ENCODE measurements around the gene CAPN9.

The CAPN9 gene

GRCh38 chr1:230772457-230773395, 25.5 kb downstream of the CAPN9 start:
- DNase-seq (ENCODE audit: low spot score): peak; percentile 55

GRCh38 chr1:230773396-230774033, 26.3 kb downstream of the CAPN9 start:
- DNase-seq (ENCODE audit: low spot score): no peak

- DNase-seq (ENCODE audit: low spot score): no peak
These were observed 31.9 kb downstream of the CAPN9 start for GRCh38 chr1:230778916-230779590.

GRCh38 chr1:230781131-230781530, 33.9 kb downstream of the CAPN9 start:
- DNase-seq (ENCODE audit: low spot score): no peak

GRCh38 chr1:230781594-230781993, 34.4 kb downstream of the CAPN9 start:
- no peak for DNase-seq (ENCODE audit: low spot score)

- no peak for DNase-seq (ENCODE audit: low spot score)
These were observed 37.0 kb downstream of the CAPN9 start for GRCh38 chr1:230784163-230784562.

GRCh38 chr1:230785636-230786384, 38.6 kb downstream of the CAPN9 start:
- DNase-seq (ENCODE audit: low spot score): no peak

- DNase-seq (ENCODE audit: low spot score): no peak
These were observed 39.2 kb downstream of the CAPN9 start for GRCh38 chr1:230786385-230786753.

- no peak for DNase-seq (ENCODE audit: low spot score)
These were observed 40.3 kb downstream of the CAPN9 start for GRCh38 chr1:230787471-230787870.

- DNase-seq (ENCODE audit: low spot score): no peak
These were observed 41.5 kb downstream of the CAPN9 start for GRCh38 chr1:230788561-230789275.

- no peak for DNase-seq (ENCODE audit: low spot score)
These were observed 42.8 kb downstream of the CAPN9 start for GRCh38 chr1:230790026-230790425.

- no peak for DNase-seq (ENCODE audit: low spot score)
These were observed 44.9 kb downstream of the CAPN9 start for GRCh38 chr1:230791986-230792564.

- DNase-seq (ENCODE audit: low spot score): peak; percentile 7
These were observed 45.7 kb downstream of the CAPN9 start for GRCh38 chr1:230792691-230793462.

- no peak for DNase-seq (ENCODE audit: low spot score)
These were observed 46.2 kb downstream of the CAPN9 start for GRCh38 chr1:230793463-230793745.

GRCh38 chr1:230794431-230794830, 47.2 kb downstream of the CAPN9 start:
- no peak for DNase-seq (ENCODE audit: low spot score)

GRCh38 chr1:230794871-230795605, 47.9 kb downstream of the CAPN9 start:
- DNase-seq (ENCODE audit: low spot score): no peak

GRCh38 chr1:230796626-230797025, 49.4 kb downstream of the CAPN9 start:
- DNase-seq (ENCODE audit: low spot score): no peak

GRCh38 chr1:230797376-230797920, 50.3 kb downstream of the CAPN9 start:
- no peak for DNase-seq (ENCODE audit: low spot score)

- DNase-seq (ENCODE audit: low spot score): peak; percentile 34
These were observed 50.8 kb downstream of the CAPN9 start for GRCh38 chr1:230797942-230798365.
